Measurements from ENCODE around the gene HOGA1.

DNA sequence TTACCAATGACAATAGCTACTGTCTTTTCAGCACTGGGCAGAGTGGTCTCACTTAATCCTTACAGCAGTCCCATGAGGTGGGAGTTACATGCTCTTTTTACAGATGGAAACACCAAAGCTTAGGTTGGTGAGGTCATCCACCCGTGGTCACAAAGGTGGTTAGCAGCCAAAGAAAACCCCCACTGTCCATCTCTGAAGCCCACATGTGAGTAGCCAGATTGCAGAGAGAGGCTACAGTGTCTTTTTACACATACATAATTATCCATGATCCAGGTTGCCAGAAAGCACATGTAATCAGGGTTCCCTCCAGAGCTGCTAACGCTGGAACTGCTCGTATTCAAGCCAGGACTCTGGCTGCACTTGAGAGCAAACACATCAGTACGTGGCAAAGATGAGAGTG, 36.2 kb upstream of the HOGA1 start:
- TF ChIP-seq, protein P1, sequence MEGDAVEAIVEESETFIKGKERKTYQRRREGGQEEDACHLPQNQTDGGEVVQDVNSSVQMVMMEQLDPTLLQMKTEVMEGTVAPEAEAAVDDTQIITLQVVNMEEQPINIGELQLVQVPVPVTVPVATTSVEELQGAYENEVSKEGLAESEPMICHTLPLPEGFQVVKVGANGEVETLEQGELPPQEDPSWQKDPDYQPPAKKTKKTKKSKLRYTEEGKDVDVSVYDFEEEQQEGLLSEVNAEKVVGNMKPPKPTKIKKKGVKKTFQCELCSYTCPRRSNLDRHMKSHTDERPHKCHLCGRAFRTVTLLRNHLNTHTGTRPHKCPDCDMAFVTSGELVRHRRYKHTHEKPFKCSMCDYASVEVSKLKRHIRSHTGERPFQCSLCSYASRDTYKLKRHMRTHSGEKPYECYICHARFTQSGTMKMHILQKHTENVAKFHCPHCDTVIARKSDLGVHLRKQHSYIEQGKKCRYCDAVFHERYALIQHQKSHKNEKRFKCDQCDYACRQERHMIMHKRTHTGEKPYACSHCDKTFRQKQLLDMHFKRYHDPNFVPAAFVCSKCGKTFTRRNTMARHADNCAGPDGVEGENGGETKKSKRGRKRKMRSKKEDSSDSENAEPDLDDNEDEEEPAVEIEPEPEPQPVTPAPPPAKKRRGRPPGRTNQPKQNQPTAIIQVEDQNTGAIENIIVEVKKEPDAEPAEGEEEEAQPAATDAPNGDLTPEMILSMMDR (IDR thresholded peaks at IDR 0.05): no peak
- no peak for TF ChIP-seq POLR2AphosphoS5 (IDR thresholded peaks at IDR 0.05; ENCODE audit: insufficient read depth in 1 of 2, low read depth in 1 of 2)
- no peak for TF ChIP-seq POLR2A (IDR thresholded peaks at IDR 0.05)
